DND-41 (cell line): ENCODE measurements around the gene LCOR.
"Not testable (repeated sequence)": the region's sequence is repeated elsewhere in the genome, so short reads cannot be mapped to it uniquely, and the experiment has no call there.

Experiments used
- ATAC-seq: fragments of 200-7000 bp; cut with Tn5 transposase; 3 replicates; pipeline ENCODE4 v1.9.1; 2021; ENCODE audit warnings: low read depth; ENCODE audit not compliant: insufficient read depth
- DNase-seq: peaks from one replicate; pipeline ENCODE4 v3.0.0-alpha.2; 2020
- H2AFZ ChIP-seq: 2 replicates; pipeline ENCODE4 v1.6.0; 2012; ENCODE audit warnings: low read depth, low read length
- H3K27ac ChIP-seq: 2 replicates; pipeline ENCODE4 v1.5.1; 2012; ENCODE audit warnings: low read length, inconsistent platforms
- H3K27me3 ChIP-seq: fragments of 200-600 bp; sonication (generic); 2 replicates; pipeline ENCODE4 v1.6.0; 2012; ENCODE audit warnings: low read length, mild to moderate bottlenecking, inconsistent platforms; ENCODE audit not compliant: insufficient read depth, poor library complexity
- H3K36me3 ChIP-seq: 2 replicates; pipeline ENCODE4 v1.5.1; 2012; ENCODE audit warnings: low read length, inconsistent platforms; ENCODE audit not compliant: insufficient read depth
- H3K4me1 ChIP-seq: 2 replicates; pipeline ENCODE4 v1.5.1; 2012; ENCODE audit warnings: mild to moderate bottlenecking, low read length; ENCODE audit not compliant: insufficient read depth
- H3K4me2 ChIP-seq: 2 replicates; pipeline ENCODE4 v1.6.0; 2012; ENCODE audit warnings: mild to moderate bottlenecking, moderate library complexity, low read length, inconsistent platforms; ENCODE audit not compliant: insufficient read depth
- H3K4me3 ChIP-seq, 2 experiments: fragments of 200-600 bp in 1 of 2; shearing (Covaris generic) in 1 of 2; 2 replicates each; pipeline ENCODE4 v1.5.1; 2012 to 2016; ENCODE audit warnings: inconsistent platforms in 2 of 2, low read length in 2 of 2, mild to moderate bottlenecking in 2 of 2, low read depth in 1 of 2, moderate library complexity in 1 of 2
- H3K79me2 ChIP-seq: 2 replicates; pipeline ENCODE4 v1.6.0; 2012; ENCODE audit warnings: low read length, inconsistent platforms; ENCODE audit not compliant: insufficient read depth
- H3K9ac ChIP-seq: 2 replicates; pipeline ENCODE4 v1.6.0; 2012; ENCODE audit warnings: low read depth, mild to moderate bottlenecking, inconsistent platforms, low read length, moderate library complexity
- H3K9me3 ChIP-seq: 2 replicates; pipeline ENCODE4 v1.5.1; 2012; ENCODE audit warnings: low read length, moderate library complexity, mild to moderate bottlenecking, inconsistent platforms; ENCODE audit not compliant: insufficient read depth, severe bottlenecking
- H4K20me1 ChIP-seq: 2 replicates; pipeline ENCODE4 v1.6.0; 2012; ENCODE audit warnings: low read length; ENCODE audit not compliant: insufficient read depth
- EZH2 ChIP-seq: IDR thresholded peaks from 3 replicates; pipeline ENCODE4 v1.6.1; 2012; ENCODE audit warnings: borderline replicate concordance, low read depth, mild to moderate bottlenecking, moderate library complexity, low read length, inconsistent platforms; ENCODE audit not compliant: severe bottlenecking
- TF ChIP-seq, protein P1 (sequence below): IDR thresholded peaks from 2 replicates; pipeline ENCODE4 v1.5.1; 2012; ENCODE audit warnings: borderline replicate concordance, low read length, moderate library complexity, mild to moderate bottlenecking; ENCODE audit not compliant: poor library complexity, severe bottlenecking; ENCODE audit errors: extremely low read depth

Gene LCOR

GRCh38 chr10:96803288-96803664 lies 28.8 kb upstream of the LCOR start:
- H3K9me3 ChIP-seq: no peaks in the 10 kb centered on the region
- TF ChIP-seq EZH2: no peak
- TF ChIP-seq, protein P1, sequence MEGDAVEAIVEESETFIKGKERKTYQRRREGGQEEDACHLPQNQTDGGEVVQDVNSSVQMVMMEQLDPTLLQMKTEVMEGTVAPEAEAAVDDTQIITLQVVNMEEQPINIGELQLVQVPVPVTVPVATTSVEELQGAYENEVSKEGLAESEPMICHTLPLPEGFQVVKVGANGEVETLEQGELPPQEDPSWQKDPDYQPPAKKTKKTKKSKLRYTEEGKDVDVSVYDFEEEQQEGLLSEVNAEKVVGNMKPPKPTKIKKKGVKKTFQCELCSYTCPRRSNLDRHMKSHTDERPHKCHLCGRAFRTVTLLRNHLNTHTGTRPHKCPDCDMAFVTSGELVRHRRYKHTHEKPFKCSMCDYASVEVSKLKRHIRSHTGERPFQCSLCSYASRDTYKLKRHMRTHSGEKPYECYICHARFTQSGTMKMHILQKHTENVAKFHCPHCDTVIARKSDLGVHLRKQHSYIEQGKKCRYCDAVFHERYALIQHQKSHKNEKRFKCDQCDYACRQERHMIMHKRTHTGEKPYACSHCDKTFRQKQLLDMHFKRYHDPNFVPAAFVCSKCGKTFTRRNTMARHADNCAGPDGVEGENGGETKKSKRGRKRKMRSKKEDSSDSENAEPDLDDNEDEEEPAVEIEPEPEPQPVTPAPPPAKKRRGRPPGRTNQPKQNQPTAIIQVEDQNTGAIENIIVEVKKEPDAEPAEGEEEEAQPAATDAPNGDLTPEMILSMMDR: no peak
- H3K36me3 ChIP-seq: no peaks in the 10 kb centered on the region
- H3K27ac ChIP-seq: no peak overlapping the region
- H3K9ac ChIP-seq: no peak overlapping the region
- no peaks in the 10 kb centered on the region for H4K20me1 ChIP-seq
- no peak overlapping the region for H3K4me3 ChIP-seq
- no peak overlapping the region for H2AFZ ChIP-seq
- DNase-seq (no peak), ATAC-seq (no peak)
- no peaks in the 10 kb centered on the region for H3K4me1 ChIP-seq
- H3K4me2 ChIP-seq: no peak overlapping the region
- H3K79me2 ChIP-seq: no peaks in the 10 kb centered on the region
- peaks cover 4% of the 10 kb centered on the region for H3K27me3 ChIP-seq

- Histone ChIP-seq H3K27me3 (no peaks in the 10 kb centered on the region), H3K79me2 (no peaks in the 10 kb centered on the region), H3K27ac (no peak overlapping the region), H3K9me3 (no peaks in the 10 kb centered on the region), H3K9ac (no peak overlapping the region), H3K4me3 (no peak overlapping the region), H3K36me3 (no peaks in the 10 kb centered on the region), H2AFZ (no peak overlapping the region), H4K20me1 (no peaks in the 10 kb centered on the region), H3K4me1 (no peaks in the 10 kb centered on the region), H3K4me2 (no peak overlapping the region)
- DNase-seq: no peak
- TF ChIP-seq, protein P1: no peak
- TF ChIP-seq EZH2: no peak
- ATAC-seq: no peak
These were observed 17.8 kb upstream of the LCOR start for GRCh38 chr10:96814264-96814663.

GRCh38 chr10:96818971-96819370 lies 13.1 kb upstream of the LCOR start:
- H3K4me1 ChIP-seq, H3K9me3 ChIP-seq, H3K79me2 ChIP-seq, H3K36me3 ChIP-seq, H3K4me2 ChIP-seq, H4K20me1 ChIP-seq, H3K27ac ChIP-seq, H3K9ac ChIP-seq, ATAC-seq, H3K27me3 ChIP-seq, DNase-seq, H3K4me3 ChIP-seq, H2AFZ ChIP-seq: not testable (repeated sequence)

GRCh38 chr10:96820765-96821164 lies 11.3 kb upstream of the LCOR start:
- no peak overlapping the region for H3K27ac ChIP-seq
- DNase-seq (no peak), ATAC-seq (no peak)
- H3K9ac ChIP-seq: no peak overlapping the region
- no peaks in the 10 kb centered on the region for H3K4me1 ChIP-seq
- no peaks in the 10 kb centered on the region for H3K9me3 ChIP-seq
- H2AFZ ChIP-seq: no peak overlapping the region
- no peaks in the 10 kb centered on the region for H3K36me3 ChIP-seq
- H4K20me1 ChIP-seq: no peaks in the 10 kb centered on the region
- no peak for TF ChIP-seq EZH2
- TF ChIP-seq, protein P1: no peak
- no peak overlapping the region for H3K4me2 ChIP-seq
- no peak overlapping the region for H3K4me3 ChIP-seq
- no peaks in the 10 kb centered on the region for H3K27me3 ChIP-seq
- H3K79me2 ChIP-seq: no peaks in the 10 kb centered on the region
